ENCODE measurements around the gene EXOC6B. TPM values are rescaled to one million over a fixed set of nuclear protein-coding genes. Genes with fewer than 3 reads are reported as not detected.

EXOC6B gene
- total RNA-seq, 4 donors from 2014 or later: 54.0 to 121 (median 78.7) TPM

DNA sequence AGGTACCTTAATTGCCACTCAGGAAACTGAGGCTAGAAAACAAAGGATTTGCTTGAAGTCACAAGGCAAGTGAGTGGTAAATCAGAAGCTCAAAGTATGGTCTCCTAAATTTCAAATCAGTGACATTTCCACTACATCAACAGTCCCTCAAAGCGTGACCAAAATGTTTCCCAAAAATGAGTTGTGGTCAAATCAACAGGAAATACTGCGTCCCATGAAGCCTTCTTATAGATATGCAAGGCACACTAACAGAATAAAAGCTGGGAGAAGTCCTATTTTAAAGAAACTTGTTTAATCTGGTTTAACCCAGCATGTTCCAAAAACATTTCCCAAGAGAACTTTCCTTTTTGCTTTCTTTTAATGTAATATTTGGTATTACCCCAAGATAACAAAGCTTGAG, 249.4 kb downstream of the EXOC6B start:
- no peaks in the 10 kb centered on the region for H3K27me3 ChIP-seq
- TF ChIP-seq POLR2AphosphoS5 (IDR thresholded peaks at IDR 0.05) (no peak), EP300 (IDR thresholded peaks at IDR 0.05) (no peak), POLR2A (IDR thresholded peaks at IDR 0.05) (no peak)
- TF ChIP-seq, protein P1, sequence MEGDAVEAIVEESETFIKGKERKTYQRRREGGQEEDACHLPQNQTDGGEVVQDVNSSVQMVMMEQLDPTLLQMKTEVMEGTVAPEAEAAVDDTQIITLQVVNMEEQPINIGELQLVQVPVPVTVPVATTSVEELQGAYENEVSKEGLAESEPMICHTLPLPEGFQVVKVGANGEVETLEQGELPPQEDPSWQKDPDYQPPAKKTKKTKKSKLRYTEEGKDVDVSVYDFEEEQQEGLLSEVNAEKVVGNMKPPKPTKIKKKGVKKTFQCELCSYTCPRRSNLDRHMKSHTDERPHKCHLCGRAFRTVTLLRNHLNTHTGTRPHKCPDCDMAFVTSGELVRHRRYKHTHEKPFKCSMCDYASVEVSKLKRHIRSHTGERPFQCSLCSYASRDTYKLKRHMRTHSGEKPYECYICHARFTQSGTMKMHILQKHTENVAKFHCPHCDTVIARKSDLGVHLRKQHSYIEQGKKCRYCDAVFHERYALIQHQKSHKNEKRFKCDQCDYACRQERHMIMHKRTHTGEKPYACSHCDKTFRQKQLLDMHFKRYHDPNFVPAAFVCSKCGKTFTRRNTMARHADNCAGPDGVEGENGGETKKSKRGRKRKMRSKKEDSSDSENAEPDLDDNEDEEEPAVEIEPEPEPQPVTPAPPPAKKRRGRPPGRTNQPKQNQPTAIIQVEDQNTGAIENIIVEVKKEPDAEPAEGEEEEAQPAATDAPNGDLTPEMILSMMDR (IDR thresholded peaks at IDR 0.05): no peak
- no peak overlapping the region for H3K27ac ChIP-seq
- H3K9me3 ChIP-seq: no peaks in the 10 kb centered on the region
- DNase-seq (ENCODE audit: low spot score in 2 of 2): no peak
- no peak overlapping the region for H3K4me3 ChIP-seq
- no peaks in the 10 kb centered on the region for H3K36me3 ChIP-seq
- H3K4me1 ChIP-seq: peaks cover 9% of the 10 kb centered on the region
- WGBS: 77% methylated on average over 2 of the region's 2 CpGs

GRCh38 chr2:72574886-72575285, 250.9 kb downstream of the EXOC6B start:
- no peaks in the 10 kb centered on the region for H3K9me3 ChIP-seq
- TF ChIP-seq POLR2AphosphoS5 (IDR thresholded peaks at IDR 0.05): no peak
- TF ChIP-seq, protein P1 (IDR thresholded peaks at IDR 0.05): no peak
- TF ChIP-seq POLR2A (IDR thresholded peaks at IDR 0.05): no peak
- no peak for TF ChIP-seq EP300 (IDR thresholded peaks at IDR 0.05)
- H3K4me1 ChIP-seq: peaks cover 9% of the 10 kb centered on the region
- no peaks in the 10 kb centered on the region for H3K36me3 ChIP-seq
- no peaks in the 10 kb centered on the region for H3K27me3 ChIP-seq
- no peak overlapping the region for H3K4me3 ChIP-seq
- WGBS: 96% methylated on average over 3 of the region's 3 CpGs
- DNase-seq (ENCODE audit: low spot score in 2 of 2): no peak
- no peak overlapping the region for H3K27ac ChIP-seq

DNA sequence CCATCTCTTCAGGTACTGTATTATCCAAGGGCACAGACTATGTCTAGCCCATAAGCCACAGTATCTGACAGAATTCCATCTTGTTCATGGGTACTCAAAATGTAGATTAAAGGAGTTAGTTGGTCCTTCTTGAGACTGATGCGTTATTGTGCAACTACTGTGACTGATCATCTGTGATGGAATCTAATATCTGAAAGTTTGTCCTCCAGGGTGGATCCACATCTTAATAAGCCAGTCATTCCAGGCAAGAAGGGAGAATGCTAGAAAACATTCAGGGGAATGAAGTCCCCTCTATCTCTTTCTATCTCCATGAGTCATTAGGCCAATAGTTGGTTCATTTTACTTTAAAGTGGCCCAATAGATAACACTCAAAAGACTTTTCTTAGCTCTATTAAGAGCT, 252.6 kb downstream of the EXOC6B start:
- TF ChIP-seq POLR2AphosphoS5 (IDR thresholded peaks at IDR 0.05) (no peak), EP300 (IDR thresholded peaks at IDR 0.05) (no peak), POLR2A (IDR thresholded peaks at IDR 0.05) (no peak)
- TF ChIP-seq, protein P1 (IDR thresholded peaks at IDR 0.05): no peak
- H3K36me3 ChIP-seq: no peaks in the 10 kb centered on the region
- H3K27me3 ChIP-seq: no peaks in the 10 kb centered on the region
- no peaks in the 10 kb centered on the region for H3K9me3 ChIP-seq
- H3K4me1 ChIP-seq: peaks cover 9% of the 10 kb centered on the region
- WGBS: 83% methylated on average over 1 of the region's 1 CpG
- H3K27ac ChIP-seq: no peak overlapping the region
- H3K4me3 ChIP-seq: no peak overlapping the region
- DNase-seq (ENCODE audit: low spot score in 2 of 2): no peak

DNA sequence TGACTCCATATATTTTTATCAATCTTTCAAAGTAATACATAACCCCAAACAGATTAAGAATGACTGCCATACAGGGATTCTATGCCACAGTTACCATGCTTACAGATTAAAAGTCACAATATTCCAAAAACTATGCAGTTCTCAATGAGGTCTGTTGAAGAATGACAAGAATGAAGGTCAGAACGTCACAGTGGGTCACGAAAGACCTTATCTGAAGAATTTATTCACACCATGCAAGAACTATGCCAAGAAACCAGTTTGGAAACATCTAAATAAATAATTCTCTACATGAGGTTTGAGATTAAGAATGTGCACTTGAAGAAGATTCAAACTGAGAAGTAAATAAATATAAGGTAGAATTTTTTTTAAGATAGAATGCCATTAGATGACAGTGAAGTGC, 253.3 kb downstream of the EXOC6B start:
- Histone ChIP-seq H3K4me3 (no peak overlapping the region), H3K27me3 (no peaks in the 10 kb centered on the region), H3K4me1 (peaks cover 9% of the 10 kb centered on the region), H3K9me3 (no peaks in the 10 kb centered on the region), H3K36me3 (no peaks in the 10 kb centered on the region), H3K27ac (no peak overlapping the region)
- whole genome bisulfite sequencing: 87% methylated on average over 2 of the region's 2 CpGs
- no peak for DNase-seq (ENCODE audit: low spot score in 2 of 2)
- TF ChIP-seq, protein P1 (IDR thresholded peaks at IDR 0.05): no peak
- TF ChIP-seq POLR2A (IDR thresholded peaks at IDR 0.05) (no peak), EP300 (IDR thresholded peaks at IDR 0.05) (no peak), POLR2AphosphoS5 (IDR thresholded peaks at IDR 0.05) (no peak)

GRCh38 chr2:72570413-72570812, 255.4 kb downstream of the EXOC6B start:
- no peaks in the 10 kb centered on the region for H3K4me1 ChIP-seq
- WGBS: 88% methylated on average over 1 of the region's 1 CpG
- TF ChIP-seq POLR2A (IDR thresholded peaks at IDR 0.05) (no peak), EP300 (IDR thresholded peaks at IDR 0.05) (no peak), POLR2AphosphoS5 (IDR thresholded peaks at IDR 0.05) (no peak)
- TF ChIP-seq, protein P1 (IDR thresholded peaks at IDR 0.05): no peak

More at GRCh38 chr2:72570413-72570812, 255.4 kb downstream of the EXOC6B start:
- Histone ChIP-seq H3K36me3 (no peaks in the 10 kb centered on the region), H3K27ac (no peak overlapping the region), H3K27me3 (no peaks in the 10 kb centered on the region), H3K9me3 (no peaks in the 10 kb centered on the region), H3K4me3 (no peak overlapping the region)
- no peak for DNase-seq (ENCODE audit: low spot score in 2 of 2)

Measured in suprapubic skin (tissue), 4 donors.